Uterus (tissue), 2 donors: ENCODE results near the gene AGBL4.

Experiments used
- CTCF ChIP-seq, 4 experiments: fragments of 200-600 bp in 2 of 4; fragments of 450-650 bp in 2 of 4; sonication (generic) in 2 of 4; IDR thresholded peaks; one replicate each; pipeline ENCODE4 v1.5.1; 2016 to 2019; ENCODE audit warnings: antibody characterized with exemption in 4 of 4, mild to moderate bottlenecking in 2 of 4, moderate library complexity in 1 of 4
- POLR2A ChIP-seq, 2 donors: fragments of 450-650 bp; IDR thresholded peaks; one replicate each; pipeline ENCODE4 v1.6.1; 2016; ENCODE audit warnings: antibody characterized with exemption in 2 of 2, mild to moderate bottlenecking in 1 of 2, moderate library complexity in 1 of 2

DNA sequence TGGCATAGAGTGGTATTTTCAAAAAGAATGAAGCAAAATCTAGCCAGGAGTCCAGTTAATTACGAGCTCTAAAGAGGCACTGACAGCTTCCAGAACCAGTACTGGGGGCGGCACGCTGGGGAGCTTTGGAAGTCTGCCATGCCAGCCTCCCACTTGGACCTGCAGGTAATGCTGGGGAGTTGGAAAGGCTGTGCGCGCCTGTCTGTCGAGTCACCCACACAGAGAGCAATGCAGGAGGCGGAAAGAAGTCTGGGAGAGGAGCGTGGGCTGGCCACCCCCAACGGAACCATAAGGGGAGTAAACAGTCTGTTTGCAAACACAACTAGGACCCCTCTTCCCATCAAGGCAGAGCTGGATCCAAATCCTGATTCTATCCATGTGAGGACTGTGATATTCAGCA lies 1331.5 kb downstream of the AGBL4 start:
- TF ChIP-seq CTCF (IDR thresholded peaks at IDR 0.05) = no peak
- no peak for TF ChIP-seq POLR2A (IDR thresholded peaks at IDR 0.05)
